AG04449 (cell line): ENCODE results near the gene PLOD2.
A peak's percentile ranks its signal among the peaks of the same experiment; 100 is the strongest.

Experiments
- CTCF ChIA-PET: fragments of 350-600 bp; formaldehyde crosslinking; extraction: SDS; loops from one replicate; lab custom pipeline; 2021; ENCODE audit warnings: antibody characterized with exemption; lab: Yijun Ruan, JAX
- POLR2A ChIA-PET: fragments of 400-600, 350-600 bp; formaldehyde crosslinking; extraction: SDS; loops from one replicate; lab custom pipeline; 2020; ENCODE audit warnings: antibody characterized with exemption, inconsistent platforms; lab: Yijun Ruan, JAX
- DNase-seq: peaks from one replicate; pipeline ENCODE4 v3.0.0-alpha.2; 2010; ENCODE audit warnings: low read depth, low spot score
- H3K4me3 ChIP-seq: 2 replicates; pipeline ENCODE4 v1.5.1; 2011; ENCODE audit warnings: low read depth, mild to moderate bottlenecking, control low read depth, low read length
- TF ChIP-seq, protein P1 (sequence below): IDR thresholded peaks from one replicate; pipeline ENCODE4 v1.5.1; 2011; ENCODE audit warnings: mild to moderate bottlenecking, moderate library complexity, low read length, control low read depth, inconsistent platforms; ENCODE audit not compliant: insufficient read depth; ENCODE audit errors: missing control alignments

The PLOD2 gene

DNA sequence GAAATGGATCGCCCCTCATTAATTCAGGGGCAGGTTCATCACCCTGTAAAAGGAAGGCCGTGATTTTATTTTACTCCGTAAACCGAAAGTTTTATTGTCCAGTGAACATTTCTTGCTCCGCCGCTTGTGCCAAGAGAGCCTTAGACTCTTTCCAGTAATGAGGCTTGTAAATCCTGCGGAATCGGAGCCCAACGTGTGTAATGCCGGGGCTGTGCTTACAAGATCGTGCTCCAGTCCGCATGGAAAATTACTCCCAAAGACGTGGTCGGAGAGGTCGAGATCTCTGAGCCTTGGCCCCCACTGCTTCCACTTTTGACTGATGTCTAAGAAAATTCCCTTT, 649 bp upstream of the PLOD2 start:
- ChIA-PET CTCF (interaction anchor here (1.3 to 7.4 kb wide), 7 partner anchors 16 to 97 kb away, joined by 4 to 52 read pairs (median 6); no protein-coding TSS in a partner anchor), POLR2A (interaction anchor here (0.7 to 2.5 kb wide), 18 partner anchors 9 to 153 kb away, joined by 3 to 17 read pairs (median 5); no protein-coding TSS in a partner anchor)
- H3K4me3 ChIP-seq, result peak overlapping the region; percentile 93
- TF ChIP-seq, protein P1, sequence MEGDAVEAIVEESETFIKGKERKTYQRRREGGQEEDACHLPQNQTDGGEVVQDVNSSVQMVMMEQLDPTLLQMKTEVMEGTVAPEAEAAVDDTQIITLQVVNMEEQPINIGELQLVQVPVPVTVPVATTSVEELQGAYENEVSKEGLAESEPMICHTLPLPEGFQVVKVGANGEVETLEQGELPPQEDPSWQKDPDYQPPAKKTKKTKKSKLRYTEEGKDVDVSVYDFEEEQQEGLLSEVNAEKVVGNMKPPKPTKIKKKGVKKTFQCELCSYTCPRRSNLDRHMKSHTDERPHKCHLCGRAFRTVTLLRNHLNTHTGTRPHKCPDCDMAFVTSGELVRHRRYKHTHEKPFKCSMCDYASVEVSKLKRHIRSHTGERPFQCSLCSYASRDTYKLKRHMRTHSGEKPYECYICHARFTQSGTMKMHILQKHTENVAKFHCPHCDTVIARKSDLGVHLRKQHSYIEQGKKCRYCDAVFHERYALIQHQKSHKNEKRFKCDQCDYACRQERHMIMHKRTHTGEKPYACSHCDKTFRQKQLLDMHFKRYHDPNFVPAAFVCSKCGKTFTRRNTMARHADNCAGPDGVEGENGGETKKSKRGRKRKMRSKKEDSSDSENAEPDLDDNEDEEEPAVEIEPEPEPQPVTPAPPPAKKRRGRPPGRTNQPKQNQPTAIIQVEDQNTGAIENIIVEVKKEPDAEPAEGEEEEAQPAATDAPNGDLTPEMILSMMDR, result no peak
- DNase-seq, result no peak

DNA sequence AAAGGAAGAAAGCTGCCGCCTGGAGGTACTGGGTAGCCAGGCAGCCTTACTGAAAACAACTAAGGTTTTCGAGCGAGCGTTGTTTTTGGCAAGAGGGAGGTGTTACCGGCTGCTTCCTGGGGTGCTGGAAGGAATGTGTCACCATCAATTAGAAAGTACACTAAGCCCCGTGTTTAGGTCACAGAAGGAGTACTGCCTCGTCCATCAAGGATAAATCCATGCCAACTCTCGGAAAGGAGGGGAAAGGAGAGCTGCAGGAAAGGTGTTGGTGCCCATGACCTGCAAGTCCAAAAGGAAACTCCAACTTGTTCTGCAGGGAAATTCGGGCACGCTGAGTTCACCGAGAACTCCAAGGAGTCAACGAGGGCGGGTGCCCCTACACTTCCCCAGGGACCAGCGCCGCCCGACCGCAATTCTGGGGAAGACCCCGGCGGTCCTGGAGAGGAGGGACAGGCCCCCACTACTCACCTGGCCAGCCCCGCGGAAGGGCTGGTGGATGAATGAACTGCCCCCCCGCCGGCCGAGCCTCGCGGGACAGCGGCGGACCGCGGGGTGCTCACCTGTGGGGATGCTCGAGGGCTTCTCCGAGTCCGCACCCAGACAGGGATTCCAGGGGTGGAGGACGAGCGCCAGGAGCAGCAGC, 542 bp downstream of the PLOD2 start:
- no peak for DNase-seq
- TF ChIP-seq, protein P1, result peak; percentile 64
- ChIA-PET CTCF (interaction anchor here (1.0 to 7.4 kb wide), 8 partner anchors 15 to 167 kb away, joined by 4 to 52 read pairs (median 5); no protein-coding TSS in a partner anchor), POLR2A (interaction anchor here (0.6 to 2.5 kb wide), 22 partner anchors 7 to 154 kb away, joined by 3 to 17 read pairs (median 4); no protein-coding TSS in a partner anchor)
- H3K4me3 ChIP-seq, result peak overlapping the region; percentile 93

DNA sequence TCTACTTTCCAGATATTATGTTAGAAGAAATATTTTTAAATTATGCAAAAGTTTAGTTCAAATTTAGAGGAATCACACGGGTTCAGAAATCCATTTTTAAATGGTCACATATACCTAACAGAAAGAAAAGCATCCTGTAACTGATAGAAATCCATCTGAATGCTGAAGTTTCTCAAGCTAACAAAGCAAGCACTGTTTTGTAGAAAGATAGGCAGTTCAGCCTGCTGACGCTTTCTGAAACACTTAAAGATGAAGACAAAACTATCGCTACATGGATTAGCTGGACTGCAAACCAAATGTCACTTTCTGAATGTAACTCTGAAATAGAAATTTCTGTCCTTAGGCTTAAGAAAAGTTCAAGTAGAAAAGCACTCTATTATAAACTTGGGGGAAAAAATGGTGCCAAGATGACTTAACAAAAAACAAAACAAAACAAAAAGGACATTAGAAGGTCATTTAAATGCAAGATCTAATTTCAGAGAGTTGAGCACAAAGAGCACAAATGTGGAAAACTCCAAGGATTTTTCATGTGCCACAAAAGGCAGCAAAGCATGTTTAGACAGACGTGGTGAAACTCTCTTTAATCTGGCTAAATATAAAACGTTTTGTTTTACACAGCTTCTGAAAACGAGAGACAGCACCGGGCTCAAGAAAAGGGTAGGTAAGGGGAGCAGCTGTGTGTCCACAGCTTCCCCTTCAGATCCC, 1.2 kb downstream of the PLOD2 start:
- H3K4me3 ChIP-seq, result peak overlapping the region; percentile 93
- POLR2A ChIA-PET, result interaction anchor here (0.6 to 2.5 kb wide), 8 partner anchors 8 to 86 kb away, joined by 3 to 17 read pairs (median 4); no protein-coding TSS in a partner anchor
- CTCF ChIA-PET, result interaction anchor here (1.0 to 7.4 kb wide), 7 partner anchors 14 to 168 kb away, joined by 4 to 52 read pairs (median 4); no protein-coding TSS in a partner anchor
- DNase-seq, result no peak
- TF ChIP-seq, protein P1, result no peak

DNA sequence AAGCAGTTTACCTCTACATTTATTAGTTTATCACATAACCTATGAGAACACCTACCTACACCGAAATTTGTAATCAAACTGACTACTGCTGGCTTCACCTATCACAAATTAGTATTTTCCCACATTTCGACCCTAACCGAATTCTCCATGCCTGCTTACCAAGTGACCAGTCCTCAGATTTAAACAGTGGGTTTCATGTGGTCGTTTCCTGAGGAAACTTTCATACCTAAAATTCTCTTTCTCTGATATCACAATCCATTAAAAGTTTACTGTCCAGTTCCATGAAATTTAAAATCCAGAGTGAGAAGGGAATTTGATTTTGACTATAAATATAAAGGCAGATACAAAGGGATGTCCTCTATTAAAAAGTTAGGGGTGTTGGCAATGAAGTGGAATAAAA, 1.9 kb downstream of the PLOD2 start:
- peak overlapping the region; percentile 93 for H3K4me3 ChIP-seq
- CTCF ChIA-PET, result interaction anchor here (0.9 to 7.4 kb wide), 6 partner anchors 13 to 102 kb away, joined by 3 to 52 read pairs (median 4); no protein-coding TSS in a partner anchor
- TF ChIP-seq, protein P1, result no peak
- no peak for DNase-seq
- POLR2A ChIA-PET, result no interaction called here

DNA sequence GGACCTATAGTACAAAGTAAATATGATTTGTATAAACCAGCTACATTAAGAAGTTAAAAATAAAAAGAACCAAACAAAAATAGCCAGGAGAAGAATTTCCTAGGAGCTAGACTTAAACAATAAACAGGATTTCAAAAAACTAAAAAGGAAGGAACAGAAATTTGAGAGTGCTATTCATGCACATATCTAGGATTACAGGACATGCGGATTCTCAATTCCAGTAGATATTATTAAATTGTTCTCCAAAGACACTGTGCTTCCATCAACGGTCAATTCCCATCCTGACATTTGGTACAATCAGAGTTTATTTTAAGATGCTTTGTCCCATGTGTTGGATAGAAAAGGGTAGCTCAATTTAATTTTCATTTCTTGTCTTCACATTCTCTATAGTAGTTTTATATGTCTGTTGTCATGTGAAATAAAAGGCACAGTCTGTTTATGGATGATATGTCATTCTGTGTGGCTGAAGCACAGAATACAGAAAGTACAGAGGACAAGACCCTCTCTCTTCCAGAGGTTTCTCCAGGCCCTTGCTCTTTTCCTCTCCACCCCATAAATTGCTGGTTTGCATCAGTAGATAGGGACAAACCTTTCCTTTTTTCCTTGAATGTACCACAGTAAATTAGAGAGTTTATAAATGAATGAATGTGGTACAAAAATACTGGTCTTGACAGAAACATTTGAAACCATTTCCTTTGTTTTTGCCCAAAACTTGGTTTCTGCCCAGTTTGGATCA, 3.5 kb downstream of the PLOD2 start:
- DNase-seq, result no peak
- ChIA-PET CTCF (interaction anchor here (0.9 to 7.4 kb wide), 10 partner anchors 8 to 92 kb away, joined by 3 to 52 read pairs (median 4); no protein-coding TSS in a partner anchor), POLR2A (interaction anchor here (0.9 to 1.6 kb wide), 2 partner anchors 9 kb away, joined by 3 to 4 read pairs; no protein-coding TSS in a partner anchor)
- peak overlapping the region; percentile 44 for H3K4me3 ChIP-seq
- TF ChIP-seq, protein P1, result no peak
